ENCODE results near the gene NCOA3. TPM values are rescaled to one million over a fixed set of nuclear protein-coding genes. Genes with fewer than 3 reads are reported as not detected.
A peak's percentile ranks its signal among the peaks of the same experiment; 100 is the strongest.

NCOA3 gene
- total RNA-seq, 6 donors from 2014 or later: 27.9 to 54.7 (median 38.9) TPM

DNA sequence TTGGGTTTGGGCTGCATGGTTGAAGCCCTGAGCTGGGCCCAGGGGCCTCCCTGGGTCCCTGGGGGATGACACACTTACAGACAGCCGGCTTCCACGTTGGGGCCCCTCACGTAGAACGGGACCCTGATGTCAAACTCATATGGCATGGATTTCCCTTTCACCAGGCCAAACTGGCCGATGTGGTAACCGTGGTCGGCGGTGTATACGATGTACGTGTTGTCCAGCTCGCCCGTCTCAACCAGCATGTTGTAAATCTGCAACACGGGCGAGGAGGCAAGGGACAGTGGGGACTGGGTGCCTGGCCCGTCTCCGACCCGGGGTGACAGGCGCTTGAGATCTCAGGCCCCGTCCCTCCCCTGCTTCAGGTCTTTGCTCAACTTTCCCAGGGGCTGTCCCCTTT is 181.2 kb downstream of the NCOA3 start:
- peak in 1 of 2 donors; percentile 56 for DNase-seq
- H3K36me3 ChIP-seq: no peaks in the 10 kb centered on the region

DNA sequence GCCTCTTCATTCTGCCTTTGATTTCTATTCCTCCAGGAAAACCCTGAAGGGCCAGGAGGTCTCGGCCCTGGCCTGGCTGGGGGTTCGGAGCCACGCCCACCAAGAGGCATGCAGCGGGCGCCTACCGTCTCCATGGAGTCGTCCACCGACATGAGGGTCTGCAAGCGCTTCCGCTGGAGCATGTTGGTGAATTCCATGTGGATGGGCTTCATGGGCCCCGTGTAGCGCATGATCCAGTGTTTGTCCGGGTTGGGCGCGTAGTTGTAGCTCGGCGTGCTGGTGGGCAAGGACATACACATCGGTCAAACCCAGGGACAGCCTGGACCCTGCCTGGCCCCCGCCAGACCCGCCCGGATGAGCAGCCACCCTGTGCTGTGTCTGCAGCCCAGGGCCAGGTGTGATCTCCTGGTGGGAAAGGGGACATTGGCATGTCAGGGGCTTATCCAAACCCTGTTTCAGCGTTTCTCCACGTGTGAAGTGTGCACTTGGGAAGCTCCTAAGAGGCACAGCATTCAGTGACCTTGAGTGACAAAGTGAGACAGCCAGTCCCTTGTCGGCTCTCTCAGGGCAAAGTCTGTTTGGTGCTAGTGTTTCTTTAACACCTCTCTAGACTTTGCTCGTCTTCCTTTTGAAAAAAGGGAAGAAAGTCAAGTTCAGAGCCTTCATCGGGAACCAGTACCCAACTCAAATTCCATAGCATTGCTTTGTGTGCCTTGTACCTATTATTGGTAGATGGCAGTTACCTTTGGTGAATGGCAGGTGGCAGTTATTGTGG is 182.8 kb downstream of the NCOA3 start:
- no peak overlapping the region for H3K27ac ChIP-seq
- no peaks in the 10 kb centered on the region for H3K9me3 ChIP-seq
- peaks cover 12 to 18% (median 17%) of the 10 kb centered on the region in 4 donors for H3K4me1 ChIP-seq
- ATAC-seq (ENCODE audit: low FRiP score in 2 of 2) (no peak), DNase-seq (peak in 1 of 2 donors; percentile 69)
- no peak overlapping the region for H3K4me3 ChIP-seq
- TF ChIP-seq POLR2A (IDR thresholded peaks at IDR 0.05): no peak
- TF ChIP-seq, protein P1, sequence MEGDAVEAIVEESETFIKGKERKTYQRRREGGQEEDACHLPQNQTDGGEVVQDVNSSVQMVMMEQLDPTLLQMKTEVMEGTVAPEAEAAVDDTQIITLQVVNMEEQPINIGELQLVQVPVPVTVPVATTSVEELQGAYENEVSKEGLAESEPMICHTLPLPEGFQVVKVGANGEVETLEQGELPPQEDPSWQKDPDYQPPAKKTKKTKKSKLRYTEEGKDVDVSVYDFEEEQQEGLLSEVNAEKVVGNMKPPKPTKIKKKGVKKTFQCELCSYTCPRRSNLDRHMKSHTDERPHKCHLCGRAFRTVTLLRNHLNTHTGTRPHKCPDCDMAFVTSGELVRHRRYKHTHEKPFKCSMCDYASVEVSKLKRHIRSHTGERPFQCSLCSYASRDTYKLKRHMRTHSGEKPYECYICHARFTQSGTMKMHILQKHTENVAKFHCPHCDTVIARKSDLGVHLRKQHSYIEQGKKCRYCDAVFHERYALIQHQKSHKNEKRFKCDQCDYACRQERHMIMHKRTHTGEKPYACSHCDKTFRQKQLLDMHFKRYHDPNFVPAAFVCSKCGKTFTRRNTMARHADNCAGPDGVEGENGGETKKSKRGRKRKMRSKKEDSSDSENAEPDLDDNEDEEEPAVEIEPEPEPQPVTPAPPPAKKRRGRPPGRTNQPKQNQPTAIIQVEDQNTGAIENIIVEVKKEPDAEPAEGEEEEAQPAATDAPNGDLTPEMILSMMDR (IDR thresholded peaks at IDR 0.05): no peak
- no peak for TF ChIP-seq EP300 (IDR thresholded peaks at IDR 0.05)
- TF ChIP-seq POLR2AphosphoS5 (IDR thresholded peaks at IDR 0.05): no peak
- WGBS, 2 donors: 69 to 91% methylated on average over 7 to 26 of the region's 26 CpGs
- no peaks in the 10 kb centered on the region for H3K27me3 ChIP-seq
- no peaks in the 10 kb centered on the region for H3K36me3 ChIP-seq

More for the DNA sequence above, 181.2 kb downstream of the NCOA3 start:
- ATAC-seq (ENCODE audit: low FRiP score in 2 of 2): no peak
- TF ChIP-seq, protein P1 (IDR thresholded peaks at IDR 0.05): no peak
- TF ChIP-seq POLR2AphosphoS5 (IDR thresholded peaks at IDR 0.05) (no peak), POLR2A (IDR thresholded peaks at IDR 0.05) (no peak), EP300 (IDR thresholded peaks at IDR 0.05) (no peak)
- H3K27ac ChIP-seq: peak overlapping the region in 2 of 4 donors; percentile 49 to 56
- no peaks in the 10 kb centered on the region for H3K9me3 ChIP-seq
- no peak overlapping the region for H3K4me3 ChIP-seq
- 89 to 90% methylated on average over 9 to 17 of the region's 19 CpGs for WGBS, 2 donors
- no peaks in the 10 kb centered on the region for H3K27me3 ChIP-seq
- peaks cover 12 to 18% (median 18%) of the 10 kb centered on the region in 4 donors for H3K4me1 ChIP-seq

DNA sequence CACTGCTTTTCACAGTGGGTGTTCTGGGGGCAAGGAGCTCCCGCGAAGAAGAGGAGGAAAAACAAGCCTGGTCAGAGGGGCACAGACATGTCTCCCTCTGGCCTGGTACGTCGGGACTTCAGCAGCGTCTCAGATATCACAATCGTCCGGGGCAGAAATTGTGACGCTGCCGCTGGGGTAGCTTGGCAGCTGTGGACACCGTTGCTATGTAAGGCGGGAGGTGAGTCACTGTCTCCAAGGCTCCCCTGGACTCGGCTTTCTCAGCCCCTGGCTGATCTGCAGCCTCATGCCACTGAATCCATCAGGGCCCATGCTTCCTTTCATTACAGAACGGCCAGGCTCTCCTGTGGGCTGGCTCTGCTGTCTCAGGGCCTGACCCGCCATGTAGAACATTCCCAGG is 184.9 kb downstream of the NCOA3 start:
- DNase-seq: no peak
- Histone ChIP-seq H3K4me1 (peaks cover 9 to 16% (median 15%) of the 10 kb centered on the region in 4 donors), H3K9me3 (peaks cover 0 to 11% (median 4%) of the 10 kb centered on the region in 4 donors), H3K27me3 (no peaks in the 10 kb centered on the region), H3K36me3 (no peaks in the 10 kb centered on the region), H3K4me3 (no peak overlapping the region), H3K27ac (no peak overlapping the region)
- TF ChIP-seq POLR2A (IDR thresholded peaks at IDR 0.05) (no peak), POLR2AphosphoS5 (IDR thresholded peaks at IDR 0.05) (no peak), EP300 (IDR thresholded peaks at IDR 0.05) (no peak)
- TF ChIP-seq, protein P1 (IDR thresholded peaks at IDR 0.05): no peak
- WGBS, 2 donors: 89 to 91% methylated on average over 12 to 14 of the region's 14 CpGs
- peak in 1 of 2 donors; percentile 58 for ATAC-seq (ENCODE audit: low FRiP score in 2 of 2)

DNA sequence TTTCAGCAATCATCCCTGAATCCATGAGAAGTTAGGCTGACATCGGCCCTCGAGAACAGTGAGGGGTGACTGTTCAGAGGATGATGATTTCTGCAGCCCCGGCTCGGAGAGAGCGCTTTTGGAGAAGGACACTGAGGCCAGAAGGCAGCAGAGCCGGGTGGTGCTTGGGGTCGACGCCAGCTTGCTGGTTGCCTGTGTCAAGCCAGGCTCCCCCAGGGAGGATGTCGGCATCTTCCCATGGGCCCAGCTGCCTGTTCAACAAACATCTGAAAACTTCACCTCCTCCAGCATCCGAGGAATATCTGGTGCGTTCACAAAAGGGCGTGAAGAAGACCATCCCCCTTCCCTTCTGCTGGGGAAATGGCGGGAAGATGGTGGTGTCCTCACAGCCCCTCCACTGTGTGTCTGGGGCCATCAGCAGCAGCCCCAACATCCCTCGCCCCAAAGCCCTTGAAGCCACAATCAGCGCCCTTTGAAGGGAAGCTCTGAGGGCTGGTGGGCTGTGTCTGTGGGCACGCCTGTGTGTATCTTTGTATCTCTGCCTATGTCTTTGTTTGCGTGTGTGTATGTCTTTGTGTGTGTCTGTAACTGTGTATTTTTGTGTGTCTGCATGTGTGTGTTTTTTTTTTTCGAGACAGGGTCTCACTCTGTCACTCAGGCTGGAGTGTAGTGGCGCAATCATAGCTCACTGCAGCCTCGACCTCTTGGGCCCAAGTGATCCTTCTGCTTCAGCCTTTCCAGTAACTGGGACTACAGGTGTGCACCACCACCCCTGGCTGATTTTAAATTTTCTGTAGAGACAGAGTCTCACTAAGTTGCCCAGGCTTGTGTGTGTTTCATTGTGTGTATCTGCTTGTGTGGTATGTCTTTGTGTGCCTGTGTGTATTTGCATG is 185.7 kb downstream of the NCOA3 start:
- H3K27me3 ChIP-seq: no peaks in the 10 kb centered on the region
- H3K4me3 ChIP-seq: no peak overlapping the region
- 88 to 90% methylated on average over 11 to 20 of the region's 20 CpGs for WGBS, 2 donors
- TF ChIP-seq, protein P1 (IDR thresholded peaks at IDR 0.05): no peak
- TF ChIP-seq EP300 (IDR thresholded peaks at IDR 0.05): no peak
- no peak for TF ChIP-seq POLR2A (IDR thresholded peaks at IDR 0.05)
- TF ChIP-seq POLR2AphosphoS5 (IDR thresholded peaks at IDR 0.05): no peak
- ATAC-seq (ENCODE audit: low FRiP score in 2 of 2) (no peak), DNase-seq (peak in 1 of 2 donors; percentile 34)
- H3K36me3 ChIP-seq: no peaks in the 10 kb centered on the region
- no peak overlapping the region for H3K27ac ChIP-seq
- H3K4me1 ChIP-seq: peaks cover 6 to 9% (median 7%) of the 10 kb centered on the region in 4 donors
- peaks cover 0 to 19% (median 5%) of the 10 kb centered on the region in 4 donors for H3K9me3 ChIP-seq
